D721Med (cell line): ENCODE measurements around the gene BAIAP3.
"Not testable (repeated sequence)": the region's sequence is repeated elsewhere in the genome, so short reads cannot be mapped to it uniquely, and the experiment has no call there.

Source experiments
- DNase-seq: peaks from one replicate; pipeline ENCODE4 v3.0.0; 2011; ENCODE audit warnings: low spot score; ENCODE audit not compliant: insufficient read length
- FAIRE-seq: peaks from 2 replicates; lab custom pipeline; 2011; peaks lifted over from hg19 to GRCh38; lab: Jason Lieb, UNC
- TF ChIP-seq, protein P1 (sequence below): IDR thresholded peaks from 2 replicates; pipeline ENCODE4 v1.5.1; 2012; ENCODE audit warnings: mild to moderate bottlenecking, control low read depth; ENCODE audit not compliant: insufficient read depth; ENCODE audit errors: missing control alignments

Gene BAIAP3

DNA sequence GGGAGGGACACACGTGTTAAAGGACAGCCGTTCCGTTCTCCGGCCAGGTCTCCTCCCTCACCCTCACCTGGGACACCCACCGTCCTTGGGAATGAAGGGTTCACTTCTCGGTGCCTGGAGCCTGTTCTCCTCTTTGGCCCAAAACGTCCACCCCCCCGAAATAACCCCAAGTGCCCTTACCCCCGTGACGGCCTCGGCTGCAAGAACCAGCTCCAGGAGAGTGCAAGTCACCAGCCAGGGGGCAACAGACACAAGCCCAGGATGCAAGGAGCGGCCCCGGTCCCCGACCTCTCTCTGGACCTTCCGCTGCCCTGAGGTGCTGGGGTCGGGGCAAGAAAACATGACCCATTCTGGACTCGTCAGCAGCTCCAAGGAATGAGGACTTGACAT lies 44.0 kb upstream of the BAIAP3 start:
- no peak for DNase-seq
- FAIRE-seq, result no peak
- TF ChIP-seq, protein P1, sequence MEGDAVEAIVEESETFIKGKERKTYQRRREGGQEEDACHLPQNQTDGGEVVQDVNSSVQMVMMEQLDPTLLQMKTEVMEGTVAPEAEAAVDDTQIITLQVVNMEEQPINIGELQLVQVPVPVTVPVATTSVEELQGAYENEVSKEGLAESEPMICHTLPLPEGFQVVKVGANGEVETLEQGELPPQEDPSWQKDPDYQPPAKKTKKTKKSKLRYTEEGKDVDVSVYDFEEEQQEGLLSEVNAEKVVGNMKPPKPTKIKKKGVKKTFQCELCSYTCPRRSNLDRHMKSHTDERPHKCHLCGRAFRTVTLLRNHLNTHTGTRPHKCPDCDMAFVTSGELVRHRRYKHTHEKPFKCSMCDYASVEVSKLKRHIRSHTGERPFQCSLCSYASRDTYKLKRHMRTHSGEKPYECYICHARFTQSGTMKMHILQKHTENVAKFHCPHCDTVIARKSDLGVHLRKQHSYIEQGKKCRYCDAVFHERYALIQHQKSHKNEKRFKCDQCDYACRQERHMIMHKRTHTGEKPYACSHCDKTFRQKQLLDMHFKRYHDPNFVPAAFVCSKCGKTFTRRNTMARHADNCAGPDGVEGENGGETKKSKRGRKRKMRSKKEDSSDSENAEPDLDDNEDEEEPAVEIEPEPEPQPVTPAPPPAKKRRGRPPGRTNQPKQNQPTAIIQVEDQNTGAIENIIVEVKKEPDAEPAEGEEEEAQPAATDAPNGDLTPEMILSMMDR, result no peak

DNA sequence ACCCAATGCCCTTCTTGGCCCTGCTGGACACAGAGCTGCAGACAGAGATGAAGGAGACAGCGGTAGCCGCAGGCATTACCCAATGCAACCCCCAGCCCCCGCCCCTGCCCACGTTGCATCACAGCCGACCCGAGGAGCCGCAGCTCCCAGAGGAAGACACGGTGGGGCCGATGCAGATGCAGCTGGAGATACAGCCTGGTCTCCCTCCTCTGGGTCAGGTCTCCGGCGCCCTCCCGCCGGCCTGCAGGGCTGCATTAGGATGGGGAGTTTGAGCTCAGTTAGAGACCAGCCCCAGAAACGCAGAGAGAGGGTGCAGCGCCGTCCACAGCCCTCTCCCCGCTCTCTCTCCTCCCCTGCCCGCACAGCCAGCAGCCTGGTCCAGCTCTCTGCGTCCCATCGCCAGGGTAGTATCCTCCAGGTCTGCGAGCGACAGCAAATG lies 43.4 kb upstream of the BAIAP3 start:
- FAIRE-seq (no peak), DNase-seq (no peak)
- TF ChIP-seq, protein P1, result no peak

DNA sequence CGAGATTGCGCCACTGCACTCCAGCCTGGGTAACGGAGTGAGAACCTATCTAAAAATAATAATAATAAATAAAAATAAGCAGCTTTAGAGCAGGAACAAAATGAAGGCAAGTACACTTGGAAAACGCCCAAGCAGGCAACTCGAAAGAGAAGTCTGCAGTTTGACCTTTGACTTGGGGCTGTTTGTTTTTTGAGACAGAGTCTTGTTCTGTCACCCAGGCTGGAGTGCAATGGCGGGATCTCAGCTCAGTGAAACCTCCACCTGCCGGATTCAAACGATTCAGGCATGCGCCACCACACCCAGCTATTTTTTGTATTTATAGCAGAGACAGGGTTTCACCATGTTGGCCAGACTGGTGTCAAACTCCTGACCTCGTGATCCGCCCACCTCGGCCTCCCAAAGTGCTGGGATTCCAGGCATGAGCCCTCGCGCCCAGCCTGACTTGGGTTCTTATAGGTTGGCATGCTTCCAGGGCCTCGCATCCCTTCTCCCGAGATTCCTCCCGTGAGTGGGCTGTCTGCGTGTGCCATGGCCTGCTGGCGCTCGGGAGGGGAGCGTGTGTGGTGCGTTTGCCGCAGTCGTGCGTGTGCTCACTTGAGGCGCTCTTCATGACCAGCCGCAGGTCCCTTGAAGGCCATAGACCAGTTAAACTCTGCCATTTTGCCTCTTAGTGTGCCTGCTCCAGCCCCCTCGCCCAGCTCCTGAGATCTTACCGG lies 42.4 kb upstream of the BAIAP3 start:
- FAIRE-seq (no peak), DNase-seq (no peak)
- TF ChIP-seq, protein P1, result no peak

DNA sequence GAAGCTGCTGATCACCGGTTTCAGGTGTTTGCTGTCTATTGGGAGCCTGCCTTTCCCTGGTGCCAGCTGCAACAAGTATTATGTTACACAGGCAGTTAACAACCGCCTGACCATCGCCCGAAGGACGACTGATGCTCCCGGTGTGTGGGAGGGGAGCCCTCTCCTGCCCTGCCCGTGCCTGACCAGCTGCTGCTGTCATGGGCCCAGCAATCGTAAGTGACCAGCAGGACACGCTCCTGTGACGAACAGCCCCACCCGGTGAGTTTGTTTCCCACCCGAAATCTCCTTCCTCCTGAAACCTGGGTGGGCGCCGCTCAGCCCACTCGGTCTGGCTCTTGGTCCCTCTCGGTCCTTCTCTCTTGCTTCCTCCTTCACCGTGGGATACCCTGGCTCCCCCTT lies 41.9 kb upstream of the BAIAP3 start:
- DNase-seq (no peak), FAIRE-seq (no peak)
- TF ChIP-seq, protein P1, result no peak

DNA sequence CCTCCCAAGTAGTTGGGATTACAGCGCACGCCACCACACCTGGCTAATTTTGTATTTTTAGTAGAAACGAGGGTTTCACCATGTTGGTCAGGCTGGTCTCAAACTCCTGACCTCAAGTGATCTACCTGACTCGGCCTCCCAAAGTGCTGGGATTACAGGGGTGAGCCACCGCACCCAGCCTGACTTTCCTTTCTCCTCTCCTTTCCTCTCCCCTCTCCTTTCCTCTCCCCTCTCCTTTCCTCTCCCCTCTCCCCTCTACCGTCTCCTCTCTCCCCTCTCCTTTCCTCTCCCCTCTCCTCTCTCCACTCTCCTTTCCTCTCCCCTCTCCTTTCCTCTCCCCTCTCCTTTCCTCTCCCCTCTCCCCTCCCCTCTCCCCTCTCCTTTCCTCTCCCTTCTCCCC lies 41.2 kb upstream of the BAIAP3 start:
- not testable (repeated sequence) for DNase-seq, FAIRE-seq

DNA sequence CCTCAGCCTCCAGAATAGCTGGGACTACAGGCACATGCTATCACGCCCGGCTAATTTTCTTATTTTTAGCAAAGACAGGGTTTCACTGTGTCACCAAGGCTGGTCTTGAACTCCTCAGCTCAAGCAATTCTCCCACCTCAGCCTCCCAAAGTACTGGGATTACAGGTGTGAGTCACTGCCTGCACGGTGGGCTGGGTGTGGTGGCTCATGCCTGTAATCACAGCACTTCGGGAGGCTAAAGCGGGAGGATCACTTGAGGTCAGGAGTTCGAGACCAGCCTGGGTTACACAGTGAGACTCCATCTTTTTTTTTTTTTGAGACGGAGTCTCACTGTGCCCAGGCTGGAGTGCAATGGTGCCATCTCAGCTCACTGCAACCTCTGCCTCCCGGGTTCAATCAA lies 40.6 kb upstream of the BAIAP3 start:
- not testable (repeated sequence) for FAIRE-seq, DNase-seq

DNA sequence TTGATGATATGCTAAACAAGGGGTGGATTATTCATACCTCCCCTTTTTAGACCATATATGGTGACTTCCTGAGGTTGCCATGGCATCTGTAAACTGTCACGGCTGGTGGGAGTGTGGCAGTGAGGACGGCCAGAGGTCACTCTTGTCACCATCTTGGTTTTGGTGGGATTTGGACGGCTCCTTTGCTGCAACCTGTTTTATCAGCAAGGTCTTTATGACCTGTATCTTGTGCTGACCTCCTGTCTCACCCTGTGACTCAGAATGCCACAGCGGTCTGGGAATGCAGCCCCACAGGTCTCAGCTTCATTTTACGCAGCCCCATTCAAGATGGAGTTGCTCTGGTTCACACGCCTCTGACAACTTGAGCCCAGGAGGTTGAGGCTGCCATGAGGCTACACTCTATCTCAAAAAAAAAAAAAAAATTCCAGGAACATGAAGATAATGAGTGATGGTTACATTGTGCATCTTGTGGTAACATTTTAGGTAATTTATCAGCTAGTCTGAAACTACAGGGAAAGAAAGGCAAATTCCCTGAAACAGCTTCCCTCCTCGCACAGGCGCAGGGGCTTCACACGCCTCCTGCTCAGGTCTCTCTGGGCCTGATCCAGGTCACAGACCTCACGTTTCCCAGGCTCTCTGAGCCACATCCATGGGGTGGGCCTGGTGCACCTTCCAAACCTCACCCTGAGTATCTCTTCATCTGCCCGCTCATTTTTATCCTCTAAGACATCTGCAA lies 39.4 kb upstream of the BAIAP3 start:
- DNase-seq (no peak), FAIRE-seq (no peak)
- TF ChIP-seq, protein P1, result no peak

DNA sequence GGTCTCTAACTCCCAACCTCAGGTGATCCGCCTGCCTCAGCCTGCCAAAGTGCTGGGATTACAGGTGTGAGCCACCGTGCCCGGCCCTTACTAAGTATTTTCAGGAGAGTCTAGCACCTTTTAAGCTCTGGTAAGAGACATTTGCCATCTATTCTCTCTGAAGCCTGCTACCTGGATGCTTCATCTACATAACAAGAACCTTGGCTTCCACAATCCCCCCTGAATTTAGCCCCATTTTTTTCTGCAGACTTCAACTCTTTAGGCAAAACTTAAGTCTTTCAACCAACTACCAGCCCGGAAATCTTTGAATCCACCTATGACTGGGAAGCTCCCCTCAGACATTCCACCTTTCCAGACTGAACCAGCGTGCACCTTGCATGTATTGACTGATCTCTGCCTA lies 38.0 kb upstream of the BAIAP3 start:
- DNase-seq, result no peak
- no peak for FAIRE-seq
- TF ChIP-seq, protein P1, result no peak

DNA sequence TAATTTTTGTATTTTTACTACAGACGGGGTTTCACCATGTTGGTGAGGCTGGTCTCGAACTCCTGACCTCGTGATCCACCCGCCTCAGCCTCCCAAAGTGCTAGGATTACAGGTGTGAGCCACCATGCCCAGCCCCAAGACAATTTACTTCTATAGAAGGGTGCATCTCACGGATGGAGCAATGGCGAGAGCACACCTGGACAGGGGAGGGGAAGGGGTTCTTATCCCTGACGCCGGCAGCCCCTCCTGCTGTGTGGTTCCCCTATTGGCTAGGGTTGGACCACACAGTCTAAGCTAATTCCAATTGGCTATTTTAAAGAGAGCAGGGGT lies 36.8 kb upstream of the BAIAP3 start:
- not testable (repeated sequence) for DNase-seq, FAIRE-seq
